GM21576 (cell line): Measurements from ENCODE around the gene PRKCZ.

ENCODE experiments used
- ATAC-seq: cut with Tn5 transposase; IDR thresholded peaks from one replicate; pipeline ENCODE4 v1.9.1; 2021; ENCODE audit warnings: mild to moderate bottlenecking, moderate library complexity; ENCODE audit not compliant: unreplicated experiment

PRKCZ gene

DNA sequence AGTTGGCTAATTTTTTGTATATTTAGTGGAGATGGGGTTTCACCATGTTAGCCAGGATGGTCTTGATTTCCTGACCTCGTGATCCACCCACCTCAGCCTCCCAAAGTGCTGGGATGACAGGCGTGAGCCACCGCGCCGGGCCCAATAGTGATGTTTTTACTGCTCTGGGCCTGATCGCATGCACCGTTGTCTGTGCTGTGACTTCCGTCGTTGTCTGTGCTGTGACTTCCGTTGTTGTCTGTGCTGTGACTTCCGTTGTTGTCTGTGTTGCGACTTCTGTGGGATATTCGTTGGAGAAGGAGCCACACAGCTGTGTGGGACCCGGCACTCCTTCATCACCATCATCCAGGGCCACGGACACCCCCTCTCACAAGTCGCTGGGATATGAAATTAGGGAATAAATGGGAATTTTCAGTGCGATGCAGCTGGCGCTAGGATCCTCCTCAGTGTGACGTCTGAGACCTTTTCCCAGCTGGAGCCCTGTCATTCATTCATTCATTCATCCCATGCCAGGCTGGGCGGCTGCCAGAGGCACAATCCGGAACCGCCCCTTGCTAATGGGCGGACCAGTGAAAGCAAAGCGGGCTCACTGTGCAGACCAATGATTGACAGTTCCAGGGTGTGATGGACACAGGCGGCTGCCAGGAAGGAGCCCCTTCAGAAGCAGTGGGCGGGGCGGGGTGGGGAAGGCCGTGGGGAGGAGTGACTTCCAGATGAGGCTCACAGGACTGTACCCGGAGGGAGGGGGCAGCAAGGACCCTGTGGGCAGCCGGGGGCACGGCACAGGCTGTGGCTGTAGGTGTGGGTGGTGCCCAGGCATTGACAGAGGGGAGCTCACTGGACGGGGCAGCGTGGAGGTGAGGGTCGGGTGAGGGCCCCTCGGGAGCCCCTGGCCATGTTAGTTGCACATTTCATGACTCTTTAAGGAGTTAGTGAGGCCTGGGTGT is 48.9 kb downstream of the PRKCZ start:
- no peak for ATAC-seq

DNA sequence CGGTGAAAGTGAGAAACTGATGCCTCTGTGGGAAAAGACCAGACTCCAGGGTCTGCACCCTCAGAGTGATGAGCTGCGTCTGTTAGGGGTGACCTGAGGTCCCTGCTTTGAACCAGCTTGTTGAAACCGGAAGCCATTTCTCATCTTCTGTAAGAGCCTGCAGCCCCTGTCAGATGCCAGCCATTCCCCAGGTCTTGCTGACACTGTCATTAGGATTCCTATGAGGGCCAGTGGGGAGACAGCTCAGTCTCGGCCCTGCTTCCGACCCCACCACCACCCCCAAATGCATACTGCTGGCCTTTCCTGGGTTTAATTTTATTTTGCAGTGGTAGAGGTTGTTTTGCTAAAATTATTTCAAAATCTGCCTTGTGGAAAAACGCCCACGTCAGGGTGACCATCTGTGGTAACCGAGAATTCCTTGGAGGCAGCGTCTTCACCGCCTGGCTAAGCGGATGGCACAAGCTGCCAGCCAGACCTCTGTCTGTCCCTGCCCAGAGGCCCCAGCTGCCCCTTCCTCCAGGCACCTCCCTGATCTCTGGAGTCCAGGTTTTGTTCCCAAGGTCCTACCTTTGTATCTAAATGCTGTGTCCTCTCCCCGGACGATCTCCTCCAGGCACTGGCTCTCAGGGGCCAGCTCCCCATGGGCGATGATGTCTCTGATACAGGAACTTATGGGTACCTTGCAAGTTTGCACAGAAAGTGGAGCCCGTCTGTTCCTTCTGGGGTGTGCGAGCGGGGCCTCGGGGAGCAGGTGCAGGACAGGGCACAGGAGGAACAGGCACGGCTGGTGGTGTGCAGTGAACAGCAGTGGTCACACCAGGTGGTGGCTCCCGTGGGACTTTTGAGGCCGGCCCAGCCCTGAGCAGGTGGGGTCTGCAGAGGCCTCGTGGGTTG is 49.9 kb downstream of the PRKCZ start:
- ATAC-seq = no peak

DNA sequence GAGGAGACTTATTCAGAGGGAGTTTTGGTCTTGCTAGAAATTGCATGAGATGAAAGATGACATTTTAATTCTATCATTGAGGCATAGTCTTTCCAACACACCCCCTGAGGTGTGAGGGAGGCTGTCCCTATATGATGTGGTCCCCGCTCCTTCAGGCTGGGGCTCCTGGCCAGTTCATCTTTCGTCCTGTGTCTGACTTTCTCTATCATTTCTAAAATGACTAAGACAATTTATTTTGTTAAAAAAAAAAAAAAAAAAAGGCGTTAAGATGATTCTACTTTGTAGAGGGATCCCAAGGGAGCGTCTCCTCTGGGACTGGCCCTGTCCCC is 50.5 kb downstream of the PRKCZ start:
- no peak for ATAC-seq

DNA sequence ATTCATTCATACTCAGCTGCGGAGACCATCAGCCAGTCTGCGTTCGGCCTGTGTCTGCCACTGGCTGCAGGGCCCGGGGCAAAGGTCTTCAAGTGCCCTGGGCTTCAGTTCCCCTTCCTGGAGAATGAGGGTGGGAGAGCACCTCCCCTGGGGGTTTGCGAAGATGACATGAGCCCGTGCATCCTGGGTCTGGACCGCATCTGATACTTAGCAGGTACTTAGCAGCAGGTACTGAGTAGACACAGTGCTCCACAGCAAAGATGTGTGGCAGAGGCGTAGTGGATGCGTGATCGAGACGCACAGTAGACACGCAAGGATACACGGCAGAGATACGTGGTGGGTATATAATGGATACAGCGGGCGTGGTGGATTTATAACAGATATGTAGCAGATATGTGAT is 51.3 kb downstream of the PRKCZ start:
- ATAC-seq = no peak

DNA sequence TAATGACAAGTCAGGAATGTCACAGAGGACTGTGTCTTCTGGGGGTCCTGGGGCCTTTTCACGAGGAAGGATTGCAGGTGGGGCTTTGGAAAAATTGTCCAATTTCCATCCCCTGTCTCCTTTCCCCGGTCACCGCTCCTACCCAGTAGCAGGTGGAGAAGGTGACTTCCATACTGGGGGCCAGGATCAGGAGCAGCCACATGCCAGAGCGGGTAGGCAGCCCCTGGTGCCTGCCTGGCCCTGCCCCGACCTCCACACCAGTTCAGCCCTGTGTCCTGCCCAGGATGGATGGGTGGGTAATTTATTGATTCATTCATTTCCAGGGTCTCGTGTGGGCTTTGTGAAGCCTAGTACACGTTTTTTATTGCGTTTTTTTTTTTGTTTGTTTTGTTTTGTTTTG is 51.7 kb downstream of the PRKCZ start:
- ATAC-seq = no peak

DNA sequence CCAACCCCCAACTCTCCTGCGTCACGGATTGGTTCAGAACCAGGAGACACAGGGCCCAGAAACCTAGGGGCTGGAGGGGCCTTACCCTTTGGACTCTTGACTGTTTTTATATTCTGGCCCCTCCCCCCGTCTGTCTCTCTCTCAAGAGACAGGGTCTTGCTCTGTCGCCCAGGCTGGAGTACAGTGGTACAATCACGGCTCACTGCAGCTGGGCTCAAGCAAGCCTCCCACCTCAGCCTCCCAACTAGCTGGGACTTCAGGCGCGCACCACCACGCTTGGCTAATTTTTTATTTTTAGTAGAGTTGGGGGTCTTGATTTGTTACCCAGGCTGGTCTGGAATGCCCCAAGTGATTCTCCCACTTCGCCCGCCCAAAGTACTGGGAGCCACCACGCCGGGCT is 52.5 kb downstream of the PRKCZ start:
- ATAC-seq = no peak

DNA sequence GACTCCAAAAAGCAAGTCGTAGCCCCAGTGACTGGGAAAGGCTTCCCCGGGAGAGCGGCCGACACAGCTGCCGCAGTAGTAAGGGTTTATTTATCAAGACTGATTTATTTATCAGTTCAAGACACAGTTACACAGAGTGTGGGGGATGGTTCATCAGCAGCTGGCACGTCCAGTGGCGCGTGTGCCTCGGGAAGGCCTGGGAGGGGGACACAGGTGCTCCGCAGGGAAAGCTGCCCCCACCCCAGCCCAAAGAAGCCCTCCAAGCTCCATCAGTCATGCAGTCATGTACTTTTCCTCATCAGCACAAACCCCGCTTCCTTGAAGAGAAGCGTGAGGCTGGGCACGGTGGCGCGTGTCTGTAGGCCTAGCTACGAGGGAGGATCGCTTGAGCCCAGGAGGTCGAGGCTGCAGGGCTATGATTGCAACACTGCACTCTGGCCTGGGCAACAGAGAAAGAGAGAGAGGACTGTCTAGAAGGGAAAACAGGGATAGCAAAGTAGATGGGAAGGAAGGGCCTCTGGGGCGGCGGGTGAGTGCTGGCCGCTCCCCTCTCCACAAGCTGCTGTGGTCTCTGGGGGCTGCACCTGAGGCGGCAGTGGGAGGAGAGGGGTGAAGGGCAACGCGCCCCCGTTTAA is 53.2 kb downstream of the PRKCZ start:
- ATAC-seq = no peak

DNA sequence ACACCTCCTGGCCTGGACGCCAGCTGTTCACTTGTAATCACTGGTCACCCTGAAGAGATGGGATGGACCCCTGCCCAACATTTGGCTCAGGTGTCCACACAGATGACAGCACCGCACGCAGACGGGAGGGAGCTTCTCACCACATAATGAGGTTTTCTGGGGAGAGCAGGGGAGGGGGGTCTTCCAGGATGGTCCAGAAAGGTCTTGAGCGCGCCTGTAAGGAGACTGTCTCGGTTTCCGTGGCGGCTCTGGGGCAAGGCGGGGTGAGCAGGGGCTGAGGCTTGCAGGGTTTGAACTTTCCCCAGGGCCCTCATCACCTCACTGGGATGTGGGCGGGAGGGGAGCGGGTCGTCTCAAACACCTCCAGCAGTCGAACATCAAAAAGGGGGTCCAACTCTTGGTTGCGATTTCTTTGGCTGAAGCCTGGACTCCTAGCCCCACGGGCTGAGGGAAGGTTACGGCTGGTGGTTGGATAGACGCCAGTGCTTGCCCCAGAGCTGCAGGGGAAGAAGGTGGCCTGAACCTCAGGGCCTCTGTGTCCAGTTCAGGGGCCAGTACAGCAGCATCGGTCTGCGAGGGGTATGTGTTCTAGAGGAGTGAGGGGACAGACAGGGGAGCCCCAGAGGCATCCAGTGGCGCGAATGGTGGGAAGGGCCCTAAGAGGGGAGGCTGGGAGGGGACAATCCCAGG is 53.8 kb downstream of the PRKCZ start:
- no peak for ATAC-seq

DNA sequence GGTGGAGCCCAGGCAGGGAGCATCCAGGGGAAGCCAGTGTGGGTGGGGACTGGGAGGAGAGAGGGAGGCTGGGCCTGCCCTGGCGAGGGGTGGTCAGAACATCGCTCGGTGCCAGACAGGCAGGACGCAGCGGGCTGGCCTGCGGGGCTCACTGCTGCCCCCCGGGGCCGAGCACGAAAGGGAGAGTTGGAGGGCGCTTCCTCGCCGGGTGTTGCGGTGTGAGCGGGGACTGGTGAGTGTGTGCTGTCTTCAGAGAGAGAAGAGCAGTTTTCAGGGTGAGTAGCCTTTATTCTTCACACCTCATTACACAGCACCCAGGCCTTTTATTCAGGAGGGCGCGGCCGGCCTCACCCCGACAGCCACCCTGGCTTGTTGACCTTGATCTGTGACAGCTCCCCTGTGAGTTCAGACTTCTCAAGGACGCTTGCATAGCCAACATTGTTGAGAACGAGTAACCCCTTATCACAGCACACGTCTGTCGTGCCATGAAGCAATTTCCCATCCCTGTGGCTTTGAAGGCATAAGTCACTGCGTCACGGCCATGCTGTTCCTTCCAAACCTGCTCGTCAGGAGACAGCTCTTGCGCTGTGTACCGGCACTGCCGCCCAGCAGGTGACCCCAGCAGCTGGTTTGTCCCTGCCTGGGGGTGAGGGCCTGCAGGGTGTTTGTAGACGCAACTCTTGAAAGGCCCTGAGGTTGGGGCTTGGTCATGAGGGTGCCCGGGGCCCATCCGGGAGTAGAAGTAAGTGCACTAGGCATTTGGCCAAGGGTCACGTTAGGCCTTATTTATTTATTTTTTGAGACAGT is 54.6 kb downstream of the PRKCZ start:
- no peak for ATAC-seq

DNA sequence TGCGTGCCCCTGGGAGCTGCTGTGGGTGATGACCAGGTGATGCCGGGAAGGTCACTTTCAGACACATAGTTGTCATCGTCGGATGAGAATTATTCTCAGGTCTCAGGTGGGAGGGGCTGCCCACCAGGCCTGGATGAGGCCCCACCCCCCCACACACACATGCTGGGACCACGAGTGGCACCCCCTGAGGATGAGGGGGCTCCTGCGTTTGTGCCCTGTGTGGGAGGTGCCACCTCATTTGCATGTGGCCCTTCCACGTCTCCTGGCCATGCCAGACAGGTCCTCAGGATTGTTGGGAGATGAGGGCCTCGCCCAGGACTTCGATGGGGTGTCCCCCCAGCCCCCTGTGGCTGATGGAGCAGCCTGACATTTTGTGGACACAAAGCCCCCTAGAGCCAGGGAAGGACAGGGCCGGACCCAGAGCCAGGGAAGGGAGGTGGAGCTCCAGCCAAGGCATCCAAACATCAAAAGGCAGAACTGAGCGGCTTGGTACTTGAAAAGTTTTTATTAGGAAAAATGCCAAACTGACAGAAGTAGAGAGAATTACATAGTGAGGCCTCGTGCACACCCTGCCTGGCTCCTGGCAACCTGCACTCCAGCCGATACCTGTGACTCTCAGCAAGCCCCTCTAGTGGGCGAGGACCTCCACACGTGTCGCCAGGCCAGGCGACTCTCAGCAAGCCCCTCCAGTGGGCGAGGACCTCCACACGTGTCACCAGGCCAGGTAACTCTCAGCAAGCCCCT is 55.7 kb downstream of the PRKCZ start:
- no peak for ATAC-seq

DNA sequence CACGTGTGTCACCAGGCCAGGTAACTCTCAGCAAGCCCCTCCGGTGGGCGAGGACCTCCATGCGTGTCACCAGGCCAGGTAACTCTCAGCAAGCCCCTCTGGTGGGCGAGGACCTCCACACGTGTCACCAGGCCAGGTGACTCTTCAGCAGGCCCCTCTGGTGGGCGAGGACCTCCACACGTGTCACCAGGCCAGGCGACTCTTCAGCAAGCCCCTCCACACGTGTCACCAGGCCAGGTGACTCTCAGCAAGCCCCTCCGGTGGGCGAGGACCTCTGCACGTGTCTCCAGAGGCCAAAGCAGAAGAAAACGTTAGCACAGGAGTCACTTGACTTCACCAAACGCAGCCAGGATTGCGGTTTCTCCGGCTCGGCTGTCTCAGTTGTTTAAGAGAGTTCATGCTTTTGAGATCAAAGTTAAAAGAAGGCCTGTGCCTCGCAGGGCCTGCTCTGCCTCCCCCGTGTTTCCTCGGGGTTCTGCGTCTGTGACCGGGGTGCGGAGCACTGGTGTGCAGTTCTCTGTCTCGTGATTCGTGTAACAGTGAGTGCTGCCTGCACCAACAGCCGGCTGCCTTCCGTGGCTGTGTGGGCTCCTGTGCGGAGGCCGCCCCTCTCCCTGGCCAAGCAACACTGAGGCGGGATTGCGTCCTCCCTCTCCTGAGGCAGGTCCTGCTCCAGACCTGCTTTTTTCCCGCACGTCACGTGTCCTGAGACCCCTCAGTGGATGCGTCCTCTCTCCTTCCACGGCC is 56.6 kb downstream of the PRKCZ start:
- no peak for ATAC-seq

DNA sequence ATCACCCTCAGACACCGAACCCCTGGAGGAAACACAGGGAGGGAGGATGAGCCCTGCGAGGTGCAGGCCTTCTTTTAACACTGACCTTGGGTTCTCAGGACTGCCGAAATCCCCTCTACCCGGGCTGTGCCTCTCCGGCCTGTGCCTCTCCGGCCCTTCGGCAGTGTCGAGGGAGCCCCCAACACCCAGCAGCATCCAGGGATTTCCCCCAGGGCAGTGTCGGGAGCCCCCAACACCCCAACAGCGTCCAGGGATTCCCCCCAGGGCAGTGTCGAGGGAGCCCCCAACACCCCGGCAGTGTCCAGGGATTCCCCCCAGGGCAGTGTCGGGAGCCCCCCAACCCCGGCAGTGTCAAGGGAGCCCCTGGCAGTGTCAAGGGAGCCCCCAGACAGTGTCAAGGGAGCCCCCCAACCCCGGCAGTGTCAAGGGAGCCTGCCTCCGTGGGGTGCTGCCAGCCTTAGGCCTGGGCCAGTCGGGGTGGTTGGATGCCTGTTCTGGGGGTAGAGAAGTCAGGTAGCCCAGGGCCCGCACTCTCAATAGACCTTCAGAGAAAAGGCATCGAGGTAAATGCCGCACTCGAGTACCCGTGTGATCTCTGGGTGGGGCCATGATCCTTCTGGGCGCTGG is 57.5 kb downstream of the PRKCZ start:
- no peak for ATAC-seq

DNA sequence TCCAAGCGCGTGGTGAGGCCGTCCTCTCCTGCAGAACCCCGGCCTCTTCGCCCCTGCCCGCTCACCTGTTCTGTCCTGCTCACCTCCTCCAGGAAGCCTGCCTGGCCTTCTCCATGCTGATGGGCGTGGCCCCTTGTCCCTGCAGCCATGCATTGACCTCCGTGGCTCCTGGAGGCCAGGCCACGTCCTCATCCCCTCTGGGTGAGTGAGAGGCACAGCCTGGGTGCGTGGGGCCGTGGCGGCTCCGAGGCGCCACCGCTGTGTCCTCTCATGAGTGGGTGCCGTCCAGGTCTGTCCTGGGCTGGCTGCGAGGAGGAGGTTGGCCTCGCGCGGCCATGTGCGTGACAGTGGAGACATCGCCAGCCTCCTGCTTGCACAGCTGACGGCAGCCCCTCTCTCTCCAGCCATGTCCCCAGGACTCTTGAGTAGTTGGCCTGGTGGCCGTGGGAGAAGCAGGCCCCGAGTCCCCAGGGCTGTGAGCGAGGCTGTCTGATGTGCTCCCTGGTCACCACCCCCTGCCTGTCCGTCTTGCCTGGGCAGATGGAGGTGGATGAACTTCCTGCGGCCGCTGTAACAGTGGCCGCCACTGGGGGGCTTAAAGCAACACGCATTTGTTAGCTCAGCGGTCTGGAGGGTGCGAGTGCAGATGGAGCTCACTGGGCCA is 58.1 kb downstream of the PRKCZ start:
- ATAC-seq = no peak

DNA sequence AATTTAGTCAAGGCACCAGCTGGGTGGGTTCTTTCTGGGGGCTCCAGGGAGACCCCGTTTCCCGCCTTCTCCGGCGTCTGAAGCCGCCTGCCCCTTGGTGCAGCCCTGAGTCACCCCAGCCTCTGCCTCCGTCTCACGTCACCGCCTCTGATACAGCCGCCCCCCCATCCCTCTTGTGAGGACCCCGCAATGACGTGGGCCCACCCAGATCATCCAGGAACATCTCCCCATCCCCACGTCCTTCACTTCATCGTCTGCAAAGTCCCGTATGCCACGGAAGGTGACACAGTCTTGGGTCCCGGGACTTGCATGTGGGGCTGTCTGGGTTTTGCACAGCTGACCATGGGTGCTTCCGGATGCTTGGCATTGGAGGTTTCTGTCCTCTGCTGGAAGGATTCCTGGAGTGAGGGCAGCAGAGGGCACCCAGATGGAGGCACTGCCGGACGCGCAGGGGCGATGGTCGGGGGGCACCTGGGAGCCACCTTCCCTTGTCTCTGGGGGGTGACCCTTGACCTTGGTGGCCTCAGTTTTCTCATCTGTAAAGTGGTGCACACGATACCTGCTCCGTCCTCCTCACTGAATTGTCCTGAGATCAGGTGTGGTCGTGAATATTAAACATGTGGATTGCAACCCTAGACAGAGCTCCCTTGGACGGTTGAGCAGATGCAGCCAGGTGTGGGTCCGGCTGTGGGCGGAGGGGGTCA is 58.8 kb downstream of the PRKCZ start:
- no peak for ATAC-seq

DNA sequence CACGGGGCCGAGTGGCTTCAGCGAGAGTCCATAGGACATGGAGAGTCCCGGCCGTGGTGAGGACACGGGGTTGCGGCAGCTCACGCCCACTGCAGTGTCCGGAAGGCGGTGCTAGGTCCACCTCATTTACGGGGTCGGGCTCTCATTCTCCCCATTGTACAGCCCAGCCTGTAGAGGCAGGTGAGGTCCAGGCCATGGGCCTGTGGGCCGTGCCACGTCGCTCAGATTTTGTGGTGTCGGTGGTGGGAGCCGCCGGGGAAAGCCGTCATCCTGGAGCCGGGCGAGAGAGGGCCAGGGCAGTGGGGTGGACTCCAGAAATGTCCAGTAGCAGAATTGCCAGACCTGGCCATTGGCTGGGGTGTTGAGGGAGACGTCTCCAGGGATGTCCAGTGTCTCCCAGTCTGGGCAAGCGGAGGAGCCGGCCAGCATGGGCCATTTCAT is 59.4 kb downstream of the PRKCZ start:
- ATAC-seq = no peak

DNA sequence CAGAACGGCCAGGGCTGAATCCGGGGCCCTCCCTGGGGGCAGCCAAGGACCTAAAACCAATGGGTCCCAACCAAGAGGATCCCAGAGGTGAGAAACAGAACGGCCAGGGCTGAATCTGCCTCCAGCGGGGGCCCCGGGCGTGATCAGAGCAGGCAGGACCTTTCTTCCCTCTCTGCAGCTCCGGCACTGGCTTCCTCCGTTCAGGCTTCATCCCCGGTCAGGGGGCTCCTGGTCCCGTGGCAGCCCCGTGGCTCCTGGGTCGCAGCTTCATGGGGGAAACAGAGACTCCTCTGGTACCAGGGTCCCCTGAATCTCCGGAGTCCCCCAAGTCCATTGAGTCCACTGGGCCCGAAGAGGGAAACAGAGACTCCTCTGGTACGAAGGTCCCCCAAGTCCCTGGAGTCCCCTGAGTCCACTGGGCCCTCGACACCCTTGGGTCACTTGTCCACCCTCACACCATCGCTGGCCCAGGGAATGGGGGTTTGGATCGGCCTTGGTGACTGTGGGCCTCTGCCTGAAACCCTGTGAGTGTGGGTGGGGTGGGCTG is 60.1 kb downstream of the PRKCZ start:
- ATAC-seq = no peak
